Raji (cell line): ENCODE data around the gene MACROD2.

Experiments used
- POLR2A ChIP-seq: IDR thresholded peaks from 2 replicates; pipeline ENCODE4 v1.6.1; 2011; ENCODE audit warnings: low read depth, low read length, control low read depth; ENCODE audit not compliant: insufficient read depth

The MACROD2 gene

DNA sequence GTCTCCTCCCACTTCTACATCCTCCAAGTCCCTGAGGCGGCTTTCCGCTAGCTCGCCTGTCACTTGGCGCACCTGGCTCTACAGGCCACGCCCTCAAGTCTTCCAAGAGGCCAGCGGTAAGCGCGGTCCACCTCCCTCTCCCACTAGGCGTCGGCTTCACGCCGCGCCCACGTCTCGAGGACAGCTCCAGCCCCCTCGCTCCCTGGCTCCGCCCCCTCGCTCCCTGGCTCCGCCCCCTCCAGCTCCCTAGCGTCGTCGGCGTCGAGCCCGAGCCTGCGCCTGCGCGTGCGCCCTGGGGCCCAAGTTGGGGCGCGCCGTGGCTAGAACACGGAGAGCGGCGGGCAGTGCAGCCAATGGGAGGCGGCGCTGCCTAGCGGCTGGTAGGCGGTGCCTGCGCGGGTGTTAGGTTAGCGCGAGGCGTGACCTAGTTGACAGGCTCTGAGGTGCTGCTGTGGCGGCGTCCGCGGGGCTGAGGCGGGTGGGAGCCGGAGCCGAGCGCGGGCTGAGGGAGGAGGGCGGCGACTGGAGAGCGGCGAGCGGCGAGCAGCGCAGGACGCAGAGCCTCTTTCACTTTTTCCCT lies at the start of gene MACROD2:
Gene MACROD2, plus strand, starts transcription at position 431 of the 580 bp plus-strand sequence.
- no peak for TF ChIP-seq POLR2A

DNA sequence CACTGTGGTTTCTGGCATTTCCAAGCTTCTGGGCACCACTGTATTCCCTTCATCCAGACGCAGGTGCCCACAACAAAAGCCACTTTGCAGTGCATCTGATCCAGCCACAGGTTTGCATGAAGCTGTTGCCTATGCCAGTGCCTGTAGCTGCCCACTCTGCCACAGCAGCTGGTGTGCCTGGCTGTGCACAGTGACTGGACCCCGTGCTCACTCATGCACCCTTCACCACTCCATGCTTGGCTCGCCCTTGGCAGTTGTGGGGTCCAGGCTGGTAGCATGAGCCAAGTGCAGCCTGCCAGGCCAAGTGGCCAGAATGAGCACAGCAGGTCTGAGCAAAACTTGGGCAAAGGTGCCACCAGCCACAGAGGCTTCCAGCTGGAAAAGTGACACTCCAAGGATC lies 47.6 kb upstream of the MACROD2 start:
- no peak for TF ChIP-seq POLR2A

DNA sequence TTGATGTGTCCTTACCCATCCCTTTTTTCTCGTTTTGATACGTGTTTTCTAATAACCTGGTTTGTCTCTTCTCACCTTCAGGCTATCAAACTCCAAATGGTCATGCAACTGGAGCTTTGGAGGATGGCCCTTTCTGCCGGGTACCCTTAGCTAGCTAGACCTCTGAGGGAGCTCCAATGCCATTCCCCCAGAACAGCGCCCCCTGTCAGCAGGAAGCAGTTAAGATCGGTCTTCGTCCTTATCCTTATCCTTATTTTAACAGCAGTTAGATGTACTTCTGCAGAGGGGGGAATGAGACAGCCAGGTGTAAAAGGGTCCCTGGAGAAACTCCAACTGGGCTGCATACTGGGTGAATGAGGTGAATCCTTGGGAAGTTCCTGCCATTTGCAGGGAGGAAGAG lies 42.1 kb upstream of the MACROD2 start:
- no peak for TF ChIP-seq POLR2A

GRCh38 chr20:13960119-13960518 lies 35.2 kb upstream of the MACROD2 start:
- TF ChIP-seq POLR2A, result no peak

DNA sequence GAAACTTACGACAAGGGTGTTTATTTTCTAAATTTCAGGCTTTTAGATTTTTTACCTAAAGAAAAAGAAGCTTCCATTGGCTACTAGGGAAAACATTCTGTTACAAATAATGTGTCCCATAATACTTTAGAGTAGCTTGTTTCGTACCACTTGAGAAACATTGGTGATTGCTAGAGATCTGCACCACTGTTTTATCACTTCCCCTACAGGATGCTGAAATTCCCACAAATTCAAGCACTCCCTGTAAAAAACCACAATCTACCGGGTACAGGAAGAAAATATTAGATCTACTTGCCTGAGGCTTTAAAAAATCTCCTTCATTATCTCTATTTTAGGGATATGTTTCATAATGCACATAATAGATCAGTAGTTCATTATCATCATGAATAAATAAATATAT lies 34.8 kb upstream of the MACROD2 start:
- TF ChIP-seq POLR2A, result no peak

GRCh38 chr20:13984211-13984610 lies 11.1 kb upstream of the MACROD2 start:
- no peak for TF ChIP-seq POLR2A

DNA sequence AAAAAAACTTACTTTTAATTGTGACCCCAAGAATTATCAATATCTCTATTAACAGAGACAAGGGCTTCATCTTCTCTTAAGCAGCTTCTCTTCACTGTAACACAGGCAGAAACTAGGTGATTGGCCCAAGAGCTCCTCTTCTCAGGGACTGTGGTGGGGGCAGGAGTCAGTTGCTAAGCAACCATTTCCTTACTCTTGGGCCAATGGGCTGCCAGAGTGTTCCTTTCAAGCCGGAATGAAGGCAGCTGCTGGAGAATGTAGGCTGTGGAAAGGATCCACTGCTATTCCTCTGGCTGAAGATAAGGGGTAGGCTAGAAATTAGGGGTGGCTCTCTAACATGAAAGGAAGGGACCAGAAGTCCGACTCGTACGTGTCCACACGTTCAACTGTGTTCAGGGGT lies 4.9 kb upstream of the MACROD2 start, which contains the start of gene SEL1L2:
Gene SEL1L2, minus strand, starts transcription at position 150 of the 400 bp plus-strand sequence. Its CDS starts 80 bp downstream, at position 70.
- no peak for TF ChIP-seq POLR2A

GRCh38 chr20:13991311-13991710 lies 4.0 kb upstream of the MACROD2 start:
- TF ChIP-seq POLR2A, result no peak

GRCh38 chr20:13995841-13996240 lies 525 bp downstream of the MACROD2 start:
- TF ChIP-seq POLR2A, result no peak

DNA sequence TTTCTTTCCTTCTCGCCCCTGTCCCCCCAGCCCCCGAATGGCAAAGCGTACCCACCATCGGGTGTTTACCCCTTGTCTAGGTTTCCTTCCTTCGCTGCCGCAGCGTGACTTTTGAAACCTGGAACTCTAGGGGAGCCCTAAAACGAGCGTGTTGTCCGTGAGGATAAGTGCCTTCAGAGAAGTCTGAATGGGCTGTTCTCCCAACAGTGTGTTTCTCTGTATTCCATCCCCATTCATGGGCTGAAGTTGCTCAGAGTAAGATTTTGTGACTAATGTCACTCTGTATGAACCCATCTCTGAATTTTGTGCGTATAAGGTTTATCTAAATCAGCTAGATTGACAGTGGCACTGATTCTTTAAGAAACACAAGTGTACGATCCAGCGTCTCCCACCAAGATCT lies 949 bp downstream of the MACROD2 start:
- TF ChIP-seq POLR2A, result no peak

- TF ChIP-seq POLR2A, result no peak
Observed at GRCh38 chr20:14000917-14001316, 5.6 kb downstream of the MACROD2 start.

DNA sequence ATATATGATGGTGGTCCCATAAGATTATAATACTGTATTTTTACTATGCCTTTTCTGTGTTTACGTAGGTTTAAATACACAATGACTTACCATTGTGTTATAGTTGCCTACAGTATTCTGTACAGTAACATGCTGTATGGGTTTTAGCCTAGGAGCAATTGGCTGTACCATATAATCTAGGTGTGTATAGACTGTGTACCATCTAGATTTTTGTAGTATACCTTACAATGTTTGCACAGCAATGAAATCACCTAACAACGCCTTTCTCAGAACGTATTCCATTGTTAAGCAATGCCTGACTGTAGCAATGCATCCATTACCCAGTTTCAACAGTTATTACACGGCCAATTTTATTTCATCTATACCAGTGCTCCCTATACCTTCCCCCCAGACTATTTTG lies 10.7 kb downstream of the MACROD2 start:
- TF ChIP-seq POLR2A, result no peak

- no peak for TF ChIP-seq POLR2A
Observed at GRCh38 chr20:14009208-14009607, 13.9 kb downstream of the MACROD2 start.

DNA sequence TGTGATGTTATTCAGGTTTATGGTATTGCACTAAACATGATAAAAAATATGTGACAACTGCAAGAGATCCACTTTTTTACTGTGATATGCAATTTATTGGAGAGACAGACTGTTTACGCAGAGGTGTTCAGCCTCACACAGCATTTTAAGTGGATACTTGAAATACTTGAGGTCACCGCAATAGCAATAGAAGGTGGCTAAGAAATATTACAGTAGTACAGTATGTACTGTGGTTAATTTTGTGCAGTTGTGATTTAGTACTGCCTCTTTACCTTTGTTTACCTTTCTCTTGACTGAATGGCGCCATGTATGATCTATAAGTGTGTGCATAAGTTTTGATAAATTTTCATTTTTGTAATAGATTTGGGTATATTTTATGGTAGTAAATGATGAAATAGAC lies 17.4 kb downstream of the MACROD2 start:
- no peak for TF ChIP-seq POLR2A

DNA sequence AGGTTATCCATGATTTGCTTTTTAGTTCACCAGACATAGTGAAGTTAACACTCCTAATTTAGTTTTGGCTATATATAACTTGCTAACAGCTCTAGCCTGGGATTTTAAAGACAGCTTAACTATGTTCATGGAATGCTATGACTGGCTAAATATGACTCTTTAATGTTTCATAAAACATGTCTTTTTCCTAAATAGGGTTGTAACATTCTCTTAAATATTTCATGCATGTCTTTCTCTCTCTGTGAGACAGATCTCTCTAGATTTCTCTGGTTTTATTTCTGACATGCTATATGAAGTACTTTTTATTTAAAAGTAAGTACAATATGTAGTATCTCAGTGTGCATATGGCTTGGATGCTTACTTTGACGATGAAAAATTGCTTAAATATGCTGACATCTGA lies 35.7 kb downstream of the MACROD2 start:
- TF ChIP-seq POLR2A, result no peak

DNA sequence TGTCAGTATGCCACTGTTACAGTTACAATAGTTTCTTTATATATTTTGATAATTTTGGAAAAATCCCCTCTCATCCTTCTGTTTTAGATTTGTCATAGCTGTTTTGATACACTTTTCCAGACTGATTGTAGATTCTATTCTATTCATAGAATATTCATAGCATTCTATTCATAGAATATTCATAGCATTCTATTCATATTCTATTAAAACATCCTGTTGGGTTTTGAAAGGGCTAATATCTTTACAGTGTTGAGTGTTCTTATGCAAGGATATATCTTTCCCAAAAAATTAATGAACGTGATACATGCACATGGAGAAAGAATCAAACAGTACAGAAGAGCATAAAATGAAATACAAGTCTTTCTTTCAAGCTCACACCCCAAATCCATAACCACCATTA lies 38.0 kb downstream of the MACROD2 start:
- no peak for TF ChIP-seq POLR2A

DNA sequence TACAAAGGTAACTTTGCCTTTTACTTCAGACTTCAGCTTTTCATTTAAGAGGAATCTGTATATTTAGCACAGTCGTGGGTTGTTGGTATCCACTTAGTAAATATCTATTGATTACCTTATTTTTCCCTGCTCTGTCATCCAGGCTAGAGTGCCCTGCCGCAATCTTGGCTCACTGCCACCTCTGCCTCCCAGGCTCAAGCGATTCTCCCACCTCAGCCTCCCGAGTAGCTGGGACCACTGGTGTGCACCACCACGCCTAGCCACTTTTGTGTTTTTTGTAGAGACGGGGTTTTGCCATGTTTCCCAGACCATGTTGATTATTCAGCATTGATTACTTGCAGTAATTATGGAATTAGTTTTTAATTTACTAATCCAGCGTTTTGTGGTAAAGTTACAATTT lies 41.3 kb downstream of the MACROD2 start:
- no peak for TF ChIP-seq POLR2A

DNA sequence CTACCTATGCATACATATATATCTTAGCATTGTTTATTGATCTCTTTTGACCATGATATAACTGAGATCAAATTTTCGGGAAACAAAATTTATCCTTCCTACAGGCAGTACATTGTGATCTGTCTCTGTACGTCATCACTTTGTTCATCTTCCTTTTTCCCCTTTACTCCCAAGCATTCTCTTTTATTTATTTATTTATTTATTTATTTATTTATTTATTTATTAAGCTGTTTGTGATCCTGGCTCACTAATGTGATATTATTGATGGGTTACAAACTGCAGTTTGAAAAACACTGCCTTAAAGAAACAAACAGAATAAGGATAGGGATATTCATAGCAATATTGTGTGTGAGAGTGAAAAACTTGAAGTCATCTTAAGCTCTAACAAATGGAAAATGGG lies 51.2 kb downstream of the MACROD2 start:
- TF ChIP-seq POLR2A, result no peak

GRCh38 chr20:14049111-14049510 lies 53.8 kb downstream of the MACROD2 start:
- TF ChIP-seq POLR2A, result no peak
